K562 (cell line): ENCODE measurements around the gene GRAMD1B. TPM values are rescaled to one million over a fixed set of nuclear protein-coding genes. Genes with fewer than 3 reads are reported as not detected.

ENCODE experiments used
- ATAC-seq: fragments of 200-7000 bp; cut with Tn5 transposase; 3 replicates; pipeline ENCODE4 v1.9.1; 2020; ENCODE audit warnings: moderate library complexity
- BruUV-seq: library from RNA; stranded (reverse); fragments of 400-500 nt; replicated peaks from 2 replicates; lab custom pipeline; 2021; lab: Mats Ljungman, UMichigan
- CTCF ChIA-PET: fragments of 300-600 bp; formaldehyde crosslinking; extraction: SDS; loops from one replicate; lab custom pipeline; 2021; ENCODE audit warnings: low intra/inter-chr PET ratio; lab: Yijun Ruan, JAX
- POLR2A ChIA-PET: fragments of 300-600, 350-650 bp; sonication (Branson Sonifier 250); formaldehyde crosslinking; extraction: SDS; loops from one replicate; lab custom pipeline; 2021; ENCODE audit warnings: antibody characterized with exemption, inconsistent platforms; lab: Yijun Ruan, JAX
- DNase-seq, 4 experiments: peaks; one replicate each; pipeline versions ENCODE4 v3.0.0 to v3.0.0-alpha.2; 2011 to 2018; ENCODE audit warnings: low spot score in 3 of 4, mixed read lengths in 3 of 4; ENCODE audit errors: extremely low read depth in 1 of 4
- FAIRE-seq: peaks from 2 replicates; lab custom pipeline; 2011; peaks lifted over from hg19 to GRCh38; lab: Jason Lieb, UNC
- H2AFZ ChIP-seq: 2 replicates; pipeline ENCODE4 v1.6.0; 2011; ENCODE audit warnings: low read depth, low read length, control low read depth, inconsistent platforms
- H3K27ac ChIP-seq: fragments of 200-600 bp; 3 replicates; pipeline ENCODE4 v1.8.0; 2011; ENCODE audit warnings: low read depth, mild to moderate bottlenecking, control low read depth, inconsistent platforms, low read length, moderate library complexity, mixed read lengths; ENCODE audit errors: extremely low read depth
- H3K27me3 ChIP-seq, 2 experiments: fragments of 300-600 bp in 1 of 2; 2 replicates in 1 of 2; 3 replicates in 1 of 2; pipeline versions ENCODE4 v1.6.0 to v1.8.0; 2011; ENCODE audit warnings: inconsistent platforms in 2 of 2, low read length in 2 of 2, mild to moderate bottlenecking in 1 of 2, mixed read lengths in 1 of 2, moderate library complexity in 1 of 2; ENCODE audit not compliant: control insufficient read depth in 2 of 2, insufficient read depth in 2 of 2
- H3K36me3 ChIP-seq: fragments of 300-600 bp; 3 replicates; pipeline ENCODE4 v1.8.0; 2011; ENCODE audit warnings: mild to moderate bottlenecking, low read length, inconsistent platforms; ENCODE audit not compliant: control insufficient read depth, insufficient read depth
- H3K4me1 ChIP-seq, 2 experiments: fragments of 200-600 bp in 1 of 2; replicated peaks in 1 of 2; 2 replicates in 1 of 2; 3 replicates in 1 of 2; pipeline versions ENCODE4 v1.5.1 to v1.8.0; 2011; ENCODE audit warnings: inconsistent platforms in 2 of 2, low read length in 2 of 2, mild to moderate bottlenecking in 1 of 2, mixed read lengths in 1 of 2, moderate library complexity in 1 of 2; ENCODE audit not compliant: control insufficient read depth in 2 of 2, insufficient read depth in 2 of 2
- H3K4me2 ChIP-seq: 2 replicates; pipeline ENCODE4 v1.6.1; 2011; ENCODE audit warnings: low read length, control low read depth, inconsistent platforms, mixed read lengths; ENCODE audit not compliant: insufficient read depth
- H3K4me3 ChIP-seq: fragments of 200-600 bp; sonication (generic), shearing (Covaris generic); 2 replicates; pipeline ENCODE4 v1.5.1; 2016; ENCODE audit warnings: control low read depth, inconsistent platforms
- H3K79me2 ChIP-seq: fragments of 200-600 bp; 3 replicates; pipeline ENCODE4 v1.8.0; 2011; ENCODE audit warnings: low read length, inconsistent platforms; ENCODE audit not compliant: control insufficient read depth, insufficient read depth
- H3K9ac ChIP-seq, 2 experiments: 2 replicates each; pipeline versions ENCODE4 v1.6.0 to v1.6.1; 2011; ENCODE audit warnings: low read depth in 2 of 2, low read length in 2 of 2, control low read depth in 1 of 2, inconsistent platforms in 1 of 2, mild to moderate bottlenecking in 1 of 2, mixed read lengths in 1 of 2; ENCODE audit not compliant: insufficient read depth in 1 of 2
- H3K9me1 ChIP-seq: one replicate; pipeline ENCODE4 v1.6.0; 2011; ENCODE audit warnings: inconsistent platforms, mild to moderate bottlenecking, low read length, moderate library complexity; ENCODE audit not compliant: control insufficient read depth, insufficient read depth
- H3K9me3 ChIP-seq: replicated peaks from 2 replicates; pipeline ENCODE4 v1.5.1; 2011; ENCODE audit warnings: low read depth, low read length, inconsistent platforms; ENCODE audit not compliant: control insufficient read depth, insufficient read depth
- H4K20me1 ChIP-seq: replicated peaks from 2 replicates; pipeline ENCODE4 v1.6.1; 2011; ENCODE audit warnings: low read length, inconsistent platforms, mixed read lengths; ENCODE audit not compliant: control insufficient read depth, insufficient read depth
- AFF1 ChIP-seq, 2 experiments: fragments of 450-650 bp; IDR thresholded peaks; 2 replicates each; pipeline ENCODE4 v1.6.1; 2018; ENCODE audit warnings: mild to moderate bottlenecking in 2 of 2, low read depth in 1 of 2; ENCODE audit not compliant: partially characterized antibody in 2 of 2
- CEBPG ChIP-seq, 3 experiments: fragments of 200-800 bp in 1 of 3; sonication (Bioruptor generic) in 1 of 3; sonication (generic) in 1 of 3; formaldehyde crosslinking in 1 of 3; IDR thresholded peaks in 2 of 3; conservative IDR thresholded peaks in 1 of 3; 2 replicates each; pipeline versions ENCODE4 v1.6.1 to v1.8.0; 2016 to 2022; ENCODE audit warnings: missing compliant biosample characterization in 2 of 3, missing genetic modification characterization in 2 of 3, mild to moderate bottlenecking in 1 of 3, missing genetic modification reagents in 1 of 3
- HNRNPL ChIP-seq: fragments of 200-400 bp; formaldehyde crosslinking; IDR thresholded peaks from 2 replicates; pipeline ENCODE4 v1.6.1; 2017; ENCODE audit warnings: low read depth, mild to moderate bottlenecking, low read length
- POLR2A ChIP-seq: fragments of 450-650 bp; conservative IDR thresholded peaks from 2 replicates; pipeline ENCODE4 v1.6.1; 2016
- WGBS: fragments of 100-300 bp; shearing (Covaris generic); methylation state at CpG from one replicate; pipeline ENCODE4 v1.1.6; 2016; ENCODE audit warnings: low coverage, mixed read lengths; ENCODE audit not compliant: insufficient coverage; ENCODE audit errors: missing lambda C conversion rate; 5-methylcytosine and 5-hydroxymethylcytosine counted together
- in situ Hi-C: fragments of 300-500 bp; cut with MboI; formaldehyde crosslinking; loops from 4 replicates; pipeline ENCODE4 v1.15.0; 2018; ENCODE audit warnings: inconsistent platforms, mixed read lengths
- intact Hi-C: fragments of 100-400 bp; cut with micrococcal nuclease; formaldehyde crosslinking; loops from 2 replicates; pipeline ENCODE4 v1.14.2; 2022
- polyA plus RNA-seq, 8 experiments: library from polyadenylated mRNA; depleted of rRNA in 4 of 8; stranded (reverse) in 5 of 8; unstranded in 3 of 8; fragments of >200 nt; fragmentation: Nextera tagmentation in 2 of 8; fragmentation: Illumina TruSeq in 1 of 8; extraction: Ambion mirVana in 2 of 8; extraction: Trizol in 1 of 8; gene quantifications; 2 replicates each; pipeline versions ENCODE4 v1.2.1 to v1.2.3, GENCODE V29; 2011 to 2014; ENCODE audit warnings: inconsistent platforms in 1 of 8, missing spikeins in 1 of 8
- total RNA-seq, 7 experiments: library from RNA; depleted of rRNA in 6 of 7; stranded (reverse); fragments of >200 nt in 6 of 7; fragmentation: Illumina TruSeq in 2 of 7; extraction: Trizol in 2 of 7; gene quantifications; 2 replicates each; pipeline versions ENCODE4 v1.2.1 to v1.2.3, GENCODE V29; 2011 to 2021; ENCODE audit warnings: low replicate concordance in 1 of 7

Gene GRAMD1B
- total and polyA plus RNA-seq, 9 of the 15 experiments (the other 6 are each of a cell fraction or from before 2014, with no cell fraction given) = 0.31 TPM; not detected in 8

DNA sequence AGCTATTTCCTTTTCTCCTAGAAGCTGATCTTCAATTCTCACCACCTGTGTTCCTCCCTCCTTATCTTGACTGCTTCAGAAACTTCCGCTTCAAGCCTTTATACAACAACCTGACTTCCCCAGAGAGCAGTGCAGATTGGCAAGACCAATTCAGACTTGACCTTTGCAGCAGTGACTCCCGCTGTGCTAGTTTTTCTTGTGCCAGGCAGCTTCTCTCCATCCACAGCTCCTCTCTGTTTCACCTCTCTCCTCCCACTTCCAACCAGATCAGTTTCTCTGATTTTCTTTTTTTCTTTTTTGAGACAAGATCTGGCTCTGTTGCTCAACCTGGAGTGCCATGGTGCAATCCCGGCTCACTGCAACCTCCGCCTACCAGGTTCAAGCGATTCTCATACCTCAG lies 74.3 kb downstream of the GRAMD1B start (continued):
- TF ChIP-seq POLR2A (no peak), AFF1 (IDR thresholded peaks at IDR 0.05; ENCODE audit: low read depth in 1 of 2, partially characterized antibody in 2 of 2) (no peak), HNRNPL (no peak)

DNA sequence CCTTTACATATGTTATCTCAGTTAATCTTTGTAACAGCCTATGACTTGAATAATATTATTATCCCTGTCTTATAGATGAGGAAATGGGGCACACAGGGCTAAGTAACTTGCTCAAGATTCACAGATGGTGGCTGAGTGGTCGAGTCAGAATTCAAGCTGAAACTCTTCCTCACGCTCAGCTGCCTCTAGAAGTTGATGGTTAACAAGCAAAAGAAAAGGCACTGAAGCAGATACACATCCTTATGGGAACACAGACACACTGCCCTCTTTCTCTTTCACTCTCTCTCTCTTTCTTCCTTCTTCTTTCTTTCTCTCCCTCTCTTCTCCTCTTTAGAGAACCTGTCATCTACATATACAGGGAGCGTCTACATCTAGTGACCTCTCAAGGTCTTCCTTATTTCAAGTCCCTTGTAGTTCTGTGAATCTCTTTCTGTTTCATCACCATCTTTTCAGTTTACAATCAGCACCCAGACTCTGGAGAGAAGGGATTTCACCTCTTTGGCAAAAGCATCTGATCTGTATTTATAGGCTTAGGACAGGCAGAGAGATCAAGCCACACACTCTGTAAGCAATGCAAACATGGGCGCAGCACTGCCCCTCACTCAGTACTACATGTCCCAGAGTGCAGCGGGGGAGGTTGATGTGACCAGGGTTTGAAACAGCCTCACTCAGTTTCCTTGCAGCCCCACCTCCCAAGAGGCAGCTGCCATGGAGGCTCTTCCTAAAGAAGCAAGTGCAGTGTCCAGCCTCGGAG lies 75.7 kb downstream of the GRAMD1B start:
- no TSS peak for BruUV-seq
- Histone ChIP-seq H3K36me3 (no peaks in the 10 kb centered on the region), H3K9me1 (no peaks in the 10 kb centered on the region), H3K27ac (no peak overlapping the region), H3K9ac (no peak overlapping the region), H3K27me3 (peaks cover 0 to 10% of the 10 kb centered on the region in 2 experiments; a peak in 1 of 5 replicates), H2AFZ (no peak overlapping the region), H4K20me1 (no peaks in the 10 kb centered on the region), H3K4me3 (no peak overlapping the region), H3K4me1 (no peaks in the 10 kb centered on the region), H3K79me2 (no peaks in the 10 kb centered on the region), H3K4me2 (no peak overlapping the region), H3K9me3 (no peaks in the 10 kb centered on the region)
- no peak for FAIRE-seq
- WGBS = 0% methylated on average over 6 of the region's 6 CpGs
- in situ Hi-C loops = no loop called here
- ATAC-seq = peak; percentile 66
- ChIA-PET CTCF (no interaction called here), POLR2A (interaction anchor here (0.6 kb wide), 1 partner anchor 30 kb away, joined by 3 read pairs; no protein-coding TSS in a partner anchor)
- TF ChIP-seq CEBPG (CRISPR knock-in tag; IDR thresholded peaks at IDR 0.05) (no peak), CEBPG (tag; conservative IDR thresholded peaks at IDR 0.05 in 1 of 2, IDR thresholded peaks at IDR 0.05 in 1 of 2) (no peak)
- DNase-seq = no peak
- intact Hi-C loops = no loop called here
